ENCODE measurements around the gene LCOR.
"Not testable (repeated sequence)": the region's sequence is repeated elsewhere in the genome, so short reads cannot be mapped to it uniquely, and the experiment has no call there.

The LCOR gene

GRCh38 chr10:96840841-96841518, 8.9 kb downstream of the LCOR start:
- no peak for DNase-seq

DNA sequence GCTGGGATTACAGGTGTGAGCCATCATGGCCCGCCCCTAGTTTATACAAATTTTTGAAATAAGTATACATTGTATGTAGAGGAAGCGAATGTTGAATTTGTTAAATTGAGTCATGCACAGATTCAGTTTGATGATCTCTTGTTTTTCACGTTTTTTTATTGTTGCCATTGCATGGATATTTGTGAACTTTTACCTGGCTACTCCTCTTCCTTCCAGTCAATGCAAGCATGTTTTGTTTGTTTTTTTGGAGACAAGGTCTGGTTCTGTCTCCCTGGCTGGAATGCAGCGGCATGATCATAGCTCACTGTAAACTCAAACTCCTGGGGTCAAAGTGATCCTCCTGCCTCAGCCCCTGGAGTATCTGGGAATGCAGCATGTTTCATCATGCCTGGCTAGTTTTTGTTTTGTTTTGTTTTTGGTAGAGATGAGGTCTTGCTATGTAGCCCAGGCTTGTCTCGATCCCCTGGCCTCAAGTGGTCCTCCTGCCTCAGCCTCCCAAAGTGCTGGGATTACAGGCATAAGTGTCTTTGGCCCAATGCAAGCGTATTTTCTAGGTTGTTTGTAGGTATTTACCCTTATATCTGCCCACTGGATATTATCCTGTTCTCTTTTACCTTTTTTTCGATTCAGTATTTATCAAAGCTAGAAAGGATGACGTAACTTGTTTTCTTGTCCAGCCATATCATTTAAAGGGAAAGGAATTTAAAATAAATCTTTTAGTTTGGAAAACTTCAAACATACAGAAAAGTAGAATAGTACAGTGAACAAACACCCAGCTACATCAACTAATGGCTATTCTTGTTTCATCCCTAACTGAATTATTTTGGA, 11.0 kb downstream of the LCOR start:
- no peak for DNase-seq

DNA sequence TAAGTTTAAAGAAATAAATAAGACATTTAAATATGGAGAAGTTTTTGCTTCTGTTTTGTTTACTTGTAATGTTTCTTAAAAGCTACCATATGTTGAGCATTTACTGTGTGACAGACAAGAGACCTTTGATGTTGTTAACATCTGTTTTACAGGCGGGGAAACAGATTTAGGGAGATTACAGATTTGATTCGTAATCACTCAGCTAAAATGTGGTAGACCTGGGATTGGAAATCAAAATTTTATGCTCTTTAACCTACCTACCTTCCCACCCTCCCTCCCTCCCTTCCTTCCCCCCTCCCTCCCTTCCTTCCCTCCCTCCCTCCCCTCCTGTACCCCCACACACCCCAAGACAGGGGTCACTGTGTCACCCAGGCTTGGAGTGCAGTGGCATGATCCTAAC, 11.7 kb downstream of the LCOR start:
- DNase-seq: no peak

DNA sequence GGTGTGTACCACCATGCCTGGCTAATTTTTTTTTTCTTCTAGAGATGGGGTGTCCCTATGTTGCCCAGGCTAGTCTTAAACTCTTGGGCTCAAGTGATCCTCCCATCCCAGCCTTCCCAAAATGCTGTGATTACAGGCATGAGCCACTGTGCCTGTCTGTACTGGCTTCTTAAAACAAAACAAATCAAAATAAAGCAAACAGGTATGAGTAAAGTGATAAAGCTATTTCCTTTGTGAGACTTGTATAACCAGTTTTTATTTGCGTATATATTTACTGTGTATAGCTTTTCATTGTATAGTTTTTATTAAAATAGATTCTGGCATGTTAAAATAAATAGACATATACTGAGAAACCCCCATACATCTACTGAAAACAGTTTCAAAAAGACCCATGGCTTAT, 14.3 kb downstream of the LCOR start:
- no peak for DNase-seq

GRCh38 chr10:96846926-96847325, 14.8 kb downstream of the LCOR start:
- DNase-seq: no peak

DNA sequence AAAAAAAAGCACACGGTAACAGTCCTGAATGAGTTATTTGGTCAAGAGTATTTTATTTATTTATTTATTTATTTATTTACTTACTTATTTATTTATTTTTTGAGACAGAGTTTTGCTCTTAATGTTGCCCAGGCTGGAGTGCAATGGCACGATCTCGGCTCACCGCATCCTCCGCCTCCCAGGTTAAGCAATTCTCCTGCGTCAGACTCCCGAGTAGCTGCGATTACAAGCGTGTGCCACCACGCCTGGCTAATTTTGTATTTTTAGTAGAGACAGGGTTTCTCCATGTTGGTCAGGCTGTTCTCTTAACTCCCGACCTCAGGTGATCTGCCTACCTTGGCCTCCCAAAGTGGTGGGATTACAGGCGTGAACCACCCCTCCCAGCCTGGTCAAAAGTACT, 15.3 kb downstream of the LCOR start:
- not testable (repeated sequence) for DNase-seq

DNA sequence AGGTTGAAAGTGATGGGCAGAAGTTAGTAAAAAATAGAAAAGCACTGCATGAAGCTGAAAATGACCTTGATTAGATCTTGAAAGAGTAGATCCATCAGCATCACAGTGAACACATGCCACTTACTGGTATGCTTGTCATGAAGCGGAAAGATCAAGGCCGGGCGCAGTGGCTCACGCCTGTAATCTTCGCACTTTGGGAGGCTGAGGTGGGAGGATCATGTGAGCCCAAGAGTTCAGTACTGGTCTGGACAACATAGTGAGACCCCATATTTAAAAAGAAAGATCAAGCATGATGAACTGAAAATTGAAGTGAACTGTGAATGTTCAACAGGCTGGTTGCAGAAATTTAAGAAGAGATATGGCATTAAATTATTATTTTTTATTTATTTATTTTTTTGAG, 18.0 kb downstream of the LCOR start:
- DNase-seq: no peak

DNA sequence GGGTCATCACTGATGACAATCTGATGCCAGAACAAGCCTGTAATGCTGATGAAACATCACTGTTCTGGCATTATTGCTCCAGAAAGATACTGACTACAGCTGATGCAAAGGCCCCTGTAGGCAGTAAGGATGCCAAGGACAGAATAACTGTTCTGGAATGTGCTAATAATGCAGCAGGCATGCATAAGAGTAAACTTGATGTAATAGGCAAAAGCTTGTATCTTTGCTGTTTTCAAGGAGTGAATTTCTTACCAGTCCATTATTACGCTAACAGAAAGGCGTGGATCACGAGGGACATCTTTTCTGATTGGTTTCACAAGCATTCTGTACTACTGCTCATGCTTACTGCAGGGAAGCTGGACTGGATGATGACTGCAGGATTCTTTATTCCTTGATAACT, 18.7 kb downstream of the LCOR start:
- DNase-seq: no peak

DNA sequence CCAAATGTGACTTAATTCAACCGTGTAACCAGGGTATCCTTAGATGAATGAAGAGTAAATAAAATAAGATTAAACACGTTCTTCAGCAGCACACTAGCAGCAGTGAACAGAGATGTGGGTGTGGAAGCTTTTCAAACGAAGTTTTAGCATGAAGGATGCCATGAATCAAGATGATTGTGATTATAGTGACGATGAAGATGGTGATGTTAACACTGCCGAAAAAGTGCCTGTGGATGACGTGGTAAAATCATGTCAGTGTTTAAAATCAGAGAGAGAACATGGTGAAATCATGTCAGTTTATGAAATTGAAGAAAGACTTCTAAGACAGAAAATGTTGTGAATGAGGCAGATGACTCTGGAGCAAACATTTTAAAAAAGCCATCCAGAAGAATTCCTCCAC, 19.2 kb downstream of the LCOR start:
- DNase-seq: no peak

DNA sequence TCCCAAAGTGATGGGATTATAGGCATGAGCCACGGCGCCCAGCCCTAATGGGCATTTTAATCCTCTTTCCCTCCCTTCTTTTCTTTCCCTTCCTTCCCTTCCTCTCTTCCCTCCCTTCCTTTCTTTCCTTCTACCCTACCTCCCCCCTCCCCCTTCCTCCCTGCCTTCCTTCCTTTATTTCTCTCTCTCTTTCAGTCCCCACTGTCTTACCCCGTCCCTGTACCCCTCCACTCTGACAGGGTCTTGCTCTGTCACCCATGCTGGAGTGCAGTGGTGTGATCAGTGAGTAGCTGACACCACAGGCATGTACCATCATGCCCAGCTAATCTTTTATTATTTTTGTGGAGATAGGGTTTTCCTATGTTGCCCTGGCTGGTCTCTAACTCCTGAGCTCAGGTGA, 24.2 kb downstream of the LCOR start:
- DNase-seq: no peak

GRCh38 chr10:96857301-96858012, 25.4 kb downstream of the LCOR start:
- DNase-seq: no peak

GRCh38 chr10:96858038-96858705, 26.1 kb downstream of the LCOR start:
- no peak for DNase-seq

- DNase-seq: no peak
These were observed 26.6 kb downstream of the LCOR start for GRCh38 chr10:96858706-96859050.

DNA sequence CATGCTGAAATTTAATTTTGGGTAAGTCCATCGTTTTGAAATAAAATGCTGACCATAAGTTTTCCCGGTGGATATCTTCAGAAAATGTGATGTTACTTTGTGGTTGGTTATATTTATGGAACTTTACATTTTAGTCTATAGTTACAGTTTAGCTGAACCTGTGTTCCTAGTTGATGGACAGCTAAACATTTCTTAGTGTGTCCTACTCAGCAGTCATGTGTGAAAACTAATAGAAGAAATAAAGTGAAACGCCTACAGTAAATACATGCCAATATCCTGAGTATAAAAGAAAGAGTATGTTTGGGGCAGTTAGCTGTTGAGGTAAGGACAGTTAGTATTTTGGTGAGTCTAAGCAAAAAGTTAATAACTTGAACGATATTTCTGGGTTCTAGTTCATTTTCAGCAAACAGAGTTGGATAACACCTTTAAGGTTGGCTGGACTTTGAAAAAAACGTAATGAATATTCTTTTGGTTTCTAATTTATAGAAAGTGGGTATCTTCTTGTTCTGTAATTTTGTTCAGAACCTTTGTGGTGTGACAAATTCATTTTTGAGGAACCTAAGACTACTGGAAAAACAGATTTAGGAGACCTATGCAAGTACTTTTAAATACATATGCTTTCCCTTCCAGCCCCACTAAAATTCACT, 28.7 kb downstream of the LCOR start:
- DNase-seq: no peak

GRCh38 chr10:96863922-96864543, 31.9 kb downstream of the LCOR start:
- peak; percentile 7 for DNase-seq

GRCh38 chr10:96873086-96873485, 41.0 kb downstream of the LCOR start:
- no peak for DNase-seq

DNA sequence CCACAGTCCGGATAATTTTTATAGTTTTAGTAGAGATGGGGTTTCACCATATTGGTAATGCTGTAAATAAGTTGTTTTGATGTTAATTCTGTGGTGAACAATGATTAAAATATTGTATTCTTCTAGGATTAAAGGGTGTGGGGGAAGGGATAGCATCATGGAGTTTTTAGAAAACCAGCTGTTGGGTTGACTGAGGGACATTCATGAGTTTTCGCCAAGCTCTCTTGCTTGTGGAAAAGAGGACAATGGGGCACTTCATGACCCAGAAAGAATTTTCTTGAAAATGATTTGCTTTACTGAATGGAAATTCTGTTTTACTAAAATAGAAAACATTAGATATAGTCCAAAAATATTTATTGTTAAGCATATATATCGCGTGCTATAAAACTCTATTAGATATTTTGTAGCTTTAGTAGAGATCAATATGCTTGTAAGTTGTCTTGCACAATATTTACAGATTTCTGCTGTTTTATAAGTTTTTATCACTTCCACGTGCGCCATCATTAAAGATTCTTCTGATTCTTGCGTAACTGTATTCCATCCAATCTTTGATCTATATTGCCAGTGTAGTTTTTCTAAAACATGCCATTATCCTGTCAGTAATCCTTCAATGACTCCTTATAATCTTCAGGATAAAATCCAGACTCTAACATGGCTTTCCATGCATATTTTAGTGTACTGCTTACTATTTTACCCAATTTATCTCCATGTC, 41.8 kb downstream of the LCOR start:
- DNase-seq: no peak

GRCh38 chr10:96878057-96878456, 46.0 kb downstream of the LCOR start:
- no peak for DNase-seq

DNA sequence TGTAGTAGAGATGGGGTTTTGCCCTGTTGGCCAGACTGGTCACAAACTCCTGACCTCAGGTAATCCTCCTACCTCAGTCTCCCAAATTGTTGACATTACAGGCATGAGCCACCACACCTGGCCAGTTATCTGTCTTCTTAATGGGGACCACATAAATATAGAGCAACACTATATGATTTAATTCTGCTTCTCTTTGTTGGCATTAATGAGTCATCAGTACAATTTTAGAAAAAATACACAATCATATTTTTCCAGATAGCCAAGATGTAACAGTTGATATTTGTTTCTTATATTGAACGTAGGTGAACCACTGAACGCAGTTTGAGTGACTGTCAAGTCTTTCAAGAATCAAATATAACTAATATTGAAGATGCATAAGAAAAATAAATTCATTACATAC, 48.5 kb downstream of the LCOR start:
- no peak for DNase-seq

DNA sequence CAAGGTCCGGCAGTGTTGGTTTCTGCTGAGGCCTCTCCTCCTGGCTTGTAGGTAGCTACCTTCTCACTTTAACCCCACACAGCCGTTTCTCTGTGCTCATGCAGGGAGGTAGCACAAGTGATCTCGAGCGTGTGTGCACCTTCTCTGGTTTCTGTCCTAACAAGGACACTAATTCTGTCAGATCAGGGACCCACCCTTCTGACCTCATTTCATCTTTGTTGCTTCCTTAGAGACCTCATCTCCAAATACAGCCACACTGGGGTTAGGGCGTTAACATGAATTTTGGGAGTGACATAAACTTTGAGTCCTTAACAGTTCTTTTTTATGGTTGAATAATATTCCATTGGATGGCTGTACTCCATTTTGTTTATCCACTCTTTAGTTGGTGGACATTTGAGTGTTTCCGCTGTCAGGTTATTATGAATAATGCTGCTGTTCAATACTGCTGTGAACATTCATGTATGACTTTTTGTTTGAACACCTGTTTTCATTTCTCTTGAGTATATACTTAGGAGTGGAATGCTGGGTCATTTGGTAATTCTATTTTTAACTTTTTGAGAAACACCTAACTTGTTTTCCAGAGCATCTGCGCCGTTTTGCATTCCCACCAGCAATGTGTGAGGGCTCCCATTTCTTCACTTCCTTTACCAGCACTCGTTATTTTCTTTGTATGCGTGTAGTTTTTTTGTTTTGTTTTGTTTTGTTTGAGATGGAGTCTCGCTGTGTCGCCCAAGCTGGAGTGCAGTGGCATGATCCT, 57.5 kb downstream of the LCOR start:
- DNase-seq: no peak

GRCh38 chr10:96890172-96890513, 58.0 kb downstream of the LCOR start:
- DNase-seq: no peak
